ENCODE data around the gene SYK.

GRCh38 chr9:90767523-90768100 lies 34.0 kb upstream of the SYK start:
- TF ChIP-seq EZH2 (IDR thresholded peaks at IDR 0.05; ENCODE audit: borderline replicate concordance, low read depth, low read length, severe bottlenecking) = no peak
- TF ChIP-seq CTCF (IDR thresholded peaks at IDR 0.05; ENCODE audit: borderline replicate concordance, extremely low read depth, low read length, poor library complexity, severe bottlenecking) = no peak

Measured in DND-41 (cell line).